ENCODE measurements around the gene HYOU1. TPM values are rescaled to one million over a fixed set of nuclear protein-coding genes. Genes with fewer than 3 reads are reported as not detected.

HYOU1 gene
- total and polyA plus RNA-seq, 2 of the 8 experiments (the other 6 are each of a cell fraction or from before 2014, with no cell fraction given), result 239 to 295 TPM

GRCh38 chr11:119021631-119022030 is 35.4 kb downstream of the HYOU1 start:
- peaks cover 13 to 54% (median 37%) of the 10 kb centered on the region in 4 experiments for H3K36me3 ChIP-seq (ENCODE audit: control insufficient read depth in 2 of 4, insufficient read depth in 4 of 4, low read length in 3 of 4)
- peaks cover 15 to 44% of the 10 kb centered on the region in 2 experiments; a peak in 3 of 4 replicates for H3K79me2 ChIP-seq (ENCODE audit: control insufficient read depth in 1 of 2, insufficient read depth in 2 of 2, low read length in 2 of 2)
- no peak overlapping the region for H2BK5ac ChIP-seq (ENCODE audit: low read depth, low read length)
- H3K4me2 ChIP-seq (ENCODE audit: insufficient read depth in 1 of 2, low read depth in 2 of 2, low read length in 2 of 2), result no peak overlapping the region
- H4K20me1 ChIP-seq (replicated peaks in 1 of 2; ENCODE audit: control insufficient read depth in 1 of 2, insufficient read depth in 2 of 2, low read length in 2 of 2), result peaks cover under 1 to 8% of the 10 kb centered on the region in 2 experiments
- H2AK5ac ChIP-seq (ENCODE audit: low read depth, low read length), result no peak overlapping the region
- no peak overlapping the region for H3K23ac ChIP-seq (ENCODE audit: insufficient read length)
- no peaks in the 10 kb centered on the region for H3K27me3 ChIP-seq (replicated peaks in 1 of 4; ENCODE audit: control insufficient read depth in 3 of 4, extremely low read depth in 1 of 4, insufficient read depth in 3 of 4, low read length in 3 of 4)
- no peak overlapping the region for H3K27ac ChIP-seq (ENCODE audit: low read depth, low read length)
- no peak for DNase-seq (ENCODE audit: low read depth in 1 of 2, low spot score in 2 of 2)
- H3K18ac ChIP-seq (ENCODE audit: extremely low read depth, low read length), result no peak overlapping the region
- peaks cover 10% of the 10 kb centered on the region for H3K79me1 ChIP-seq (ENCODE audit: low read depth, low read length)
- WGBS, 2 experiments (ENCODE audit: extremely low coverage in 1 of 2, insufficient coverage in 1 of 2, insufficient read length in 1 of 2, insufficient replicate concordance in 2 of 2, low coverage in 1 of 2, low lambda C conversion rate in 2 of 2, missing lambda C conversion rate in 1 of 2), result 94% methylated on average over 5 of the region's 5 CpGs; no CpG with 5 or more reads in 1 of the 2 experiments
- H3K14ac ChIP-seq (ENCODE audit: insufficient read length), result no peak overlapping the region
- ChIA-PET CTCF (ENCODE audit: partially characterized antibody) (interaction anchor here (0.9 kb wide), 1 partner anchor 9 kb away, joined by 3 read pairs; the partner anchor contains the start of gene SLC37A4), POLR2A (ENCODE audit: partially characterized antibody) (interaction anchor here (0.7 to 18.5 kb wide), 6 partner anchors 6 to 231 kb away, joined by 3 to 264 read pairs (median 4); partner anchors contain the start of genes CENATAC, DDX6 and SLC37A4)
- FAIRE-seq, result no peak
- no peak overlapping the region for H3K4me3 ChIP-seq (ENCODE audit: extremely low read depth in 1 of 4, insufficient read depth in 2 of 4, low read depth in 3 of 4, low read length in 4 of 4)
- peaks cover 0 to 8% (median 1%) of the 10 kb centered on the region in 4 experiments; a peak in 4 of 7 replicates for H3K4me1 ChIP-seq (replicated peaks in 1 of 4; ENCODE audit: control insufficient read depth in 3 of 4, insufficient read depth in 4 of 4, low read length in 3 of 4)
- H2AFZ ChIP-seq (ENCODE audit: low read length), result no peak overlapping the region
- no peak overlapping the region for H3K4ac ChIP-seq (replicated peaks; ENCODE audit: insufficient read length, low read depth, low read length)
- no peak overlapping the region for H4K8ac ChIP-seq (ENCODE audit: extremely low read depth, insufficient read depth, low read length)
- H2BK120ac ChIP-seq (replicated peaks; ENCODE audit: low read depth, low read length), result no peak overlapping the region
- H2BK15ac ChIP-seq (ENCODE audit: low read length), result no peak overlapping the region
- H2BK12ac ChIP-seq (ENCODE audit: low read depth, low read length), result no peak overlapping the region
- no peak overlapping the region for H2BK20ac ChIP-seq (ENCODE audit: low read length)
- no peak overlapping the region for H3K9ac ChIP-seq (replicated peaks in 1 of 4; ENCODE audit: extremely low read depth in 1 of 4, low read depth in 3 of 4, low read length in 3 of 4)
- H3K9me3 ChIP-seq (ENCODE audit: insufficient read depth in 2 of 2, low read depth in 1 of 2, low read length in 1 of 2), result no peaks in the 10 kb centered on the region
- H4K5ac ChIP-seq (ENCODE audit: insufficient read length, low read depth, low read length), result no peak overlapping the region
- H3K23me2 ChIP-seq (ENCODE audit: low read depth, low read length), result no peaks in the 10 kb centered on the region; the same call in 1 of the 2 replicates
- H4K91ac ChIP-seq (replicated peaks; ENCODE audit: insufficient read length, low read length), result no peak overlapping the region
- TF ChIP-seq TCF12 (IDR thresholded peaks at IDR 0.05; ENCODE audit: low read depth, low read length) (no peak), SUZ12 (IDR thresholded peaks at IDR 0.05; ENCODE audit: low read length) (no peak), RNF2 (IDR thresholded peaks at IDR 0.05; ENCODE audit: borderline replicate concordance, low read depth, low read length, missing control alignments, poor library complexity, severe bottlenecking) (no peak), ASH2L (IDR thresholded peaks at IDR 0.05; ENCODE audit: low read length) (no peak), EP300 (IDR thresholded peaks at IDR 0.05; ENCODE audit: borderline replicate concordance in 1 of 2, low read depth in 2 of 2, low read length in 2 of 2) (no peak), JUND (IDR thresholded peaks at IDR 0.05; ENCODE audit: low read length) (no peak), ATF2 (IDR thresholded peaks at IDR 0.05; ENCODE audit: low read length) (no peak)
- no peak overlapping the region for H3K56ac ChIP-seq (replicated peaks; ENCODE audit: insufficient read length, low read depth, low read length)

All from H1 (cell line).